ENCODE results near the gene SPATA3.
"Not testable (repeated sequence)": the region's sequence is repeated elsewhere in the genome, so short reads cannot be mapped to it uniquely, and the experiment has no call there.

SPATA3 gene

DNA sequence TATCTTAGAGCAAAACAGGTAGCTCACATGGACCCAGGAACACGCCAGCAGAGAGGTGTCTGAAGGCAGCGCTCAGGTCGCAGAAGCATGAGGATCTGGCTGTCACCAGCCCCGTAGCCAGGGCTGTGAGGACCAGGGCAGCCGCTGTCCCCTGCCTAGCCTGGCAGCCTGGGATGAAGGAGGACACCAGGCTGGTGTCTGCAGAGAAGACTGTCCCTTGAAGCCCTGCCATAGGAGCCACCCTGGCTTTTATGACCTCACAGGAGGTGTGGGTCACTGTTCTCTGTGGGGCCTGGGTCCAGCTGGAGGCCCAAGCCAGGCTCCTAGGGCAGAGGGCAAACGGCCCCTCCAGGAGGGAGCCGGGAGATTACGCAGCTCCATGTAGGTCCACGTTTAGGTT lies at the start of gene SPATA3:
SPATA3 (plus strand) TSS at position 301 of the 400 bp plus-strand sequence. CDS start 113 bp downstream, outside the sequence.
- no peak for DNase-seq (ENCODE audit: low spot score)

DNA sequence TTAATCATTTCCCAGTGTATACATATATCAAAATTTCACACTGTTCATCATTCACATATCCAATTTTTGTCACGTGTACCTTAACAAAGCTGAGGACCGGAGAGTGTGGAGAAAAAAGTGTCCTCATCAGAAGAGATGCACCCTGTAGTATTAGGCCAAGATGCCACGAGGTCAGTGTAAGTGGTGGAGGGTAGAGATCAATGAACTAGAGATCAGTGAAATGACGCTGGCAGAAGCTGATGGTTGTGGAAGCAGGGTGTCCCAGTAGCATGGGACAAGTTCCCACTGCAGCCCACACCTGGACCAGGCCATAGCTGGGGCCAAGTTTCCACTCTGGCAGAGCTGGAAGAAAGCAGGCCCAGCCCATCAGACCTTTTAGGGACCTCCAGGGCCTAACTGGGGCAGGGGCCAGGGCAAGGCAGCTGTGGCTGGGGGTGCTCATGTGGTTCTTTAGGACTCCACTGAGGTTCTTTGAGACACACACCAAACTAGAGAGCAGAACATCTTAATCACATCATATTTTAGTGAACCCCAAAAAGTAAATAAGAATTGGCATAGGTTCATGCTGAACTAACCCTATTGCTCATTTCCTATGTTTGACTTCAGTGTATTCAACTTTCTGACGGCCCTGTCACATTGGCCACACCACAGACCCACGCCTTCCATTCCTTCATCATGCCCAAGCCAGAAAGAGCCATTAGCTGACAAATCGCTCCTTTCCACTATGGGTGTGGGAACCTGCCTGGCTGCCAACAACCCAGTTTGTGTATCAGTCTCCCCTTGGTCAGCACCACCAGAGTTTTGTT lies 49.3 kb upstream of the SPATA3 start:
- DNase-seq (ENCODE audit: low spot score) = no peak

GRCh38 chr2:230947235-230947576 lies 48.7 kb upstream of the SPATA3 start:
- DNase-seq (ENCODE audit: low spot score) = no peak

DNA sequence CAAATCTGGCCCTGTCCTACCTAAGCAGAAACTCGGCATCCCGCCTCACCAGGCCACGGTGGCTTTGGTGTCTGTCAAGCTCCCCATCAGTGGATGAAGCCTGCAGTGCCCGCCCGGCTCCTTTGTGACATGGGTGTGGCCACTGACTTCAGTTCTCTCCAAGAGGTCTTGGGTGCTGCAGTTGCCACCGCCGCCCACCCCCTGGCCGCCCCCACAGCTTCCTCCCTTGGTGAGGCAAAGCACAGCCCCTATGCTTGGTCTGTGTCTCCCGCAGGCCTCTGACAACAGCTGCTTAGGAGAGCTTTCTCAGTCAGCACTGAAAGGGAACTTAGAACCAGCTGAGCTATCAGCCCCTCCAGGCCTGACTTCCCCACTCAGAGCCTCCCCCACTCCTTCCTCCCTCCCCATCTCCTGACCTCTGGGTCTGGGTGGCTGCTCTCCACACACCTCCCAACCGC lies 48.0 kb upstream of the SPATA3 start:
- no peak for DNase-seq (ENCODE audit: low spot score)

DNA sequence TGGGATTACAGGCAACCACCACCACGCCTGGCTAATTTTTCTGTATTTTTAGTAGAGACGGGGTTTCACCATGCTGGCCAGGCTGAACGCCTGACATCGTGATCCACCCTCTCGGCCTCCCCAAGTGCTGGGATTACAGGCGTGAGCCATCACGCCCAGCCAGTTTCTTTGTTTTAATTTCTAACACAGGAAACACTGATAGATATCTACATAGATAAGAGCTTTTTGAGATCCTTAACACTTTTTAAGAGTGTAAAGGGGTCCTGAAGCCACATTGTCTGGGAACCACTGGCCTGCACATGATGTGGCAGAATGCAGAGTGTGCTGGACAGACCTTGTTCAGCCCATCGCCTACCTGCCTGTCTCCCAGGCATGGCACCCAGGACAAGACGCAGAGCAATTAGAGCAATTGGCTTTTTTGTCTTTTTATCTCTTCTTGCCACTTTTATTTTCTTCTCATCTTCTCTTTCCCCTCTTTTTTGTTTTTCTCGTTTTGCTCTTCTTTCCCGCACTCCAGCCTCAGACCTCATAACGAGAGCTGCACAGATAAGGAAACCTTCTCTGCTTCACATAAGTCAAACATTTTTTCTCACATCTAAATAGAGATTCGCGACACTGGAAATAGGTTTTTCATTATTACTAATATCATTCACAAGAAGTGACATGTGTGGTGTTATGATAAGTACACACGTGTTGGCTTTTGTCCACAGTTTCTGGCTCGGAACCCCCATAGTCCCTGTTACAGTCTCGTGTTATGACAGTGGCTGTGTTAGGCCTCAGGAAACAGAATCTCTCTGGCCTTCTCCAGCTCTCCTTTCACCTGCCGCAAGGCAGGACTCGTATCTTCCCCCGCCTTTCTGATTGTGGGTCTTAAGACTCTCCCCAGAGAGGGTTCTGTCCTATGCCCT lies 45.7 kb upstream of the SPATA3 start:
- DNase-seq (ENCODE audit: low spot score) = no peak

- no peak for DNase-seq (ENCODE audit: low spot score)
Observed at GRCh38 chr2:230950874-230951339, 45.0 kb upstream of the SPATA3 start.

GRCh38 chr2:230951396-230951795 lies 44.5 kb upstream of the SPATA3 start:
- no peak for DNase-seq (ENCODE audit: low spot score)

- no peak for DNase-seq (ENCODE audit: low spot score)
Observed at GRCh38 chr2:230952226-230952956, 43.5 kb upstream of the SPATA3 start.

DNA sequence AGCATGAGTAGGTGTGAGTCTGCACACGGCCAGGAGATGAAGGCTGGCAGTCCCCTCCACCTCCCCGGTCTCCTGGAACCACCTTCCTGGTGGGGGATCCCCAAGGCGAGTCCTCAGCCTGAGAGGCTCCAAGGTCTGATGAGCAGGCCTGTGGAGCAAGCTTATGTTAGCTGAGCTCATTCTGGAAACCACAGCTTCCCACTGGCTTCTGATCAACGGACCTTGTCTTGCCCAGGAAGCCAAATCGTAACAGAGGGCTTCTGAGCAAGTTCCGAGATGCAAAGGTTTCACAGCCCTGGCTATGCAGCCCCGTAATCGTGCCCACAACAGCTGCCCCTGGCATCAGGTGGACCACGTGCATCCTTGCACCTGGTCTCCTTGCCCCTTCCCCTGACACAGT lies 42.1 kb upstream of the SPATA3 start:
- no peak for DNase-seq (ENCODE audit: low spot score)

GRCh38 chr2:230954746-230955145 lies 41.2 kb upstream of the SPATA3 start:
- DNase-seq (ENCODE audit: low spot score) = no peak

GRCh38 chr2:230955163-230955737 lies 40.7 kb upstream of the SPATA3 start:
- no peak for DNase-seq (ENCODE audit: low spot score)

DNA sequence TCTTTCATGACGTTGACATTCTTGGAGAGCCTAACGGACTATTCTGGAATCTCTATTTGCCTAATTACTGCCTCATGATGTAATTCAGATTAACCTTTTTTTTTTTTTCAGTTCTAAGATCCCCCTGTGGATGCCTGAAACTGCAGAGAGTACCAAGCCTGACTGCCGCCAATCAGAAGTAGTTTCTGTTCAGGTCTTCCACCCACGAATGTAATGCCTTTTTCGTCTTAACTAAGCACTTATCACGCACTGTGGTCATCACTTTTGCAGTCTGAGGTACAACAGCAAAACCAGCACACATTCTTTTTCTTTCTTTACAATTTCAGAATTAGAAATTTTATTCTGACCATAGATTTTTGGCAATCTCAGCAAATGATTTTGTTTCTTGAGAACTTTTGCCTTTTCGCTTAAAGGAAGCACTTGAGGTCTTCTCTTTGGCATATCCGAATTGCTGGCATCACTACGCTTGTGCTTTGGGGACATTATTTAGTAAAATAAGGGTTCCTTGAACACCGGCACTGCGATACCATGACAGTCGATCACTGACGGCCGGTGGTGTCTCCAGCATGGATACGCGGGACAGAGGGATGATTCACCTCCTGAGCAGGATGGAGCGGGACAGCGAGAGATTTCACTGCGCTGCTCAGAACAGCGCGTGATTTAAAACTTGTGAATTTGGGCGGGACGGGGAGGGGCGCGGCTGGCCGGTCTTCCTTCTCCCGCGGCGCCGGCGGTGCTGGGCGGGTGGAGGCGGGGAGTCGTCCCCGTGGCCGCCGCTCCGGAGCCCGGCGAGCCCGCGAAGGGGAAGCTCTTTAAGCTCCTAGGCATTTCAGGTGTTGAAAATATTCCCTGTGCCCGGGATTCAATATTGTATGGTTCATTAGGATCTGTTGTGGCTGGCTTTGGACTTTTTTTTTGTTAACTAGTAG lies 38.8 kb upstream of the SPATA3 start:
- peak; percentile 64 for DNase-seq (ENCODE audit: low spot score)

DNA sequence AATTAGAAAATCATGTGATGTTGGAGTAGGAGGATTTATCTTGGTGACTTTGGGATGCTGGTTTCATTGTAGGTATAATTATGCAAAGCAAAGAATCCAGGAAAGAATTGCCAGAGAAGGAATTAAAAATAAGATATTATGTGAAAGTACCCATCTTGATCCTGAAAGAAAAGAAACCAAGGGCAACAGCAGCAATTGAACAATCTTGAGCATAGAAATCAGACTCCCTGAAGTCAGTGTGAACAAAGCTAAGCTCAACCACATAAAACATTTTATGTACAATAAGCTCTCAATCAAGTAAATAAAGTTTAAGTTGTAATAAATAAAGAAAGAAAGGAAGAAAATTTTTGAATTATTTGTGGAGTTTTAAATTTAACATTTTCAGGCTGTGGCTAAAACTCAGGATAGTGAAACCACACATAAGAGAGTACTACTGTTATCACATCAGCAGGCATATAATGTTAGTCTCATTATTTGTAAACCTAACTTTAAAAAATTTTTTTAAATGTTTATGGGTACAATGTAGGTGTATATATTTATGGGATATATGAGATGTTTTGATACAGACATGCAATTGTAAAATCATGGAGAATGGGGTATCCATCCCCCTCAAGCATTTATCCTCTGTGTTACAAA lies 38.0 kb upstream of the SPATA3 start:
- DNase-seq (ENCODE audit: low spot score) = no peak

DNA sequence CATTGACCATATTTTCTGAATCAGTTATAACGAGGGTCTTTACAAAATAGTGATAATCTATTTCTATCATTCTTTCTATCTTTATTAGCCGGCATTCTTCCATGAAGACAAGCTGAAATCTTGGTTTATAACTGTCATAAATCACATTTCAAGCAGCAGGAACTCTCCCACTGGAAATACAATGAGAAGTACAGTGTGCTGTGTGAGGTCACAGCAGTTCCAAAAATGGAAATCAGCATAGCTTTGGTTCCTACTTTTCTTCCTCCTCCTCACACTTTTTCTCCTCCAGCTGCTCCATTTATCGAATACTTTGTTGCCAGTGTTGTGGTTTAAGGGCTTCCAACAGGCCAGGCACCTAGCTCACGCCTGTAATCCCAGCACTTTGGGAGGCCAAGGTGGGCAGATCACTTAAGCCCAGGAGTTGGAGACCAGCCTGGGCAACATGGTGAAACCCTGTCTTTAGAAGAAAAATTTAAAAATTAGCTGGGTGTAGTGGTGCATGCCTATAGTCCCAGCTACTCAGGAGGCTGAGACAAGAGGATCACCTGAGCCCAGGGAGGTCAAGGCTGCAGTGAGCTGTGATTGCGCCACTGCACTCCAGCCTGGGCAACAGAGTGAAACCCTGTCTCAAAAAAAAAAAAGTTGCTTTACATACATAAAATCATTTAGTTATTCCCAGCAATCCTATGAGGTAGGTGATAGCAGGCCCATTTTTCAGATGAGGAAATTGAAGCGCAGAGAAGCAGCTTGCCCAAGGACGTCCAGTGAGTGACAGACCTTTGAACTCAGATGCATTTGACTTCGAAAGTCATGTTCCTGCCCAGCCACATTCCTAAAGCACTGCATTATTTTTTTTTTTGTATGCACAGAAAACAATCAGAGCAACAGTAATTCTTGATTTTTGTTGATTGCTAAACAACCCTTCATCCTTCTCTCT lies 36.8 kb upstream of the SPATA3 start:
- DNase-seq (ENCODE audit: low spot score) = no peak

GRCh38 chr2:230960026-230960425 lies 35.9 kb upstream of the SPATA3 start:
- DNase-seq (ENCODE audit: low spot score) = no peak

DNA sequence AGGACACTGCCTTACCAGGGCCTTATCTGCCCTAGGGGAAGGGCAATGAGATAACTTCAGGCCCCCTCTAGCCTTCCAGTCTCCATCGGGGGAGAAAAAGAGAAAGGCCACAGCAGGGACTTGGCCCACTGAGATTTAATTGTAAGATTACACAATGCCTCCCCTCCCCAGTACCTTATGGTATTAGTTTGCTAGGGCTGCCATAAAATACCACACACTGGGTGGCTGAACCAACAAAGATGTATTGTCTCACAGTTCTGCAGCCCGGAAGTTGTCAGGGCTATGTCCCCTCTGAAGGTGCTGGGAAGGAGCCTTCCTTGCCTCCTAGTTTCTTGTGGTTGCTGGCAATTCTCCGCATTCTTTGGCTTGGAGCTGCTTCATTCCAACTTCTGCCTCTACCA lies 34.8 kb upstream of the SPATA3 start:
- DNase-seq (ENCODE audit: low spot score) = no peak

DNA sequence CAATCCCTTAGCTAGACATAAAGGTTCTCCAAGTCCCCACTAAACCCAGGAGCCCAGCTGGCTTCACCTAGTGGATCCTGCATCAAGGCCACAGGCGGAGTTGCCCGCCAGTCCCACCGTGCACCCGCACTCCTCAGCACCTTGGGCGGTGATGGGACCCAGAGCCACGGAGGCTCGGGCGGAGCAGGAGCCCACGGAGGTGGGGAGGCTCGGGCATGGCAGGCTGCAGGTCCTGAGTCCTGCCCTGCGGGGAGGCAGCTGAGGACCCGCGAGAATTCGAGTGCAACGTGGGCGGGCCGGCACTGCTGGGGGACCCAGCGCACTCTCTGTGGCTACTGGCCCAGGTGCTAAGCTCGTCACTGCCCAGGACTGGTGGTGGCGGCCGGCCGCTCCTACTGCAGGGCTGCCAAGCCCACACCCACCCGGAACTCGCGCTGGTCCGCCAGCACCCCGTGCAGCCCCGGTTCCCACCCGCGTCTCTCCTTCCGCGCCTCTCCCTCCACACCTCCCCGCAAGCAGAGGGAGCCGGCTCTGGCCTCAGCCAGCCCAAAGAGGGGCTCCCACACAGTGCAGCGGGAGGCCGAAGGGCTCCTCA lies 31.7 kb upstream of the SPATA3 start:
- no peak for DNase-seq (ENCODE audit: low spot score)

- DNase-seq (ENCODE audit: low spot score) = no peak
Observed at GRCh38 chr2:230967113-230967512, 28.8 kb upstream of the SPATA3 start.

GRCh38 chr2:230968314-230968713 lies 27.6 kb upstream of the SPATA3 start:
- not testable (repeated sequence) for DNase-seq (ENCODE audit: low spot score)

Measured in COLO829 (cell line).